ENCODE measurements around the gene SRPRB. TPM values are rescaled to one million over a fixed set of nuclear protein-coding genes. Genes with fewer than 3 reads are reported as not detected.

The SRPRB gene
- total RNA-seq, 1 donor from 2014 or later = 111 TPM

DNA sequence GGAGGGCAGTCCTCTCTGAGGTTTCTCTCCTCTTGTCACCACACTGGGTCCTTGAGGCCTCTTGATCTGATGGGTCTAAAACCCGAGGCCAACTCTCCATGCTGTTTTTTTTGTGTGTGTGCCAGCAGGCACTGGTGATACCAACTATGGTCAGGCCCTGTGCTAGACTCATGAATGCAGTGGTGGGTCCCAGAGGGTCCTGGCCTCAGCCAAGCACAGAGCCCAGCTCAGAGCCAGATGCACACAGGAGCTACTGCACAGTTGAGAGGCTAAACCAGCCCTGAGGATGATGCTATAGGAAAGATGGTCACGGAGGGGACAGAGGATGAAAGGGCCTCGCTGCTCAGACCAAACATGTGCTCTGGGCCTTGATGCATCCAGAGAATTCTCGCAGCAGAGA lies 56.5 kb downstream of the SRPRB start:
- DNase-seq (ENCODE audit: low read depth) (no peak), FAIRE-seq (no peak)
- no peak overlapping the region for H3K4me3 ChIP-seq (ENCODE audit: low read depth, low read length)
- no peaks in the 10 kb centered on the region for H3K36me3 ChIP-seq (ENCODE audit: control insufficient read depth, insufficient read depth, low read length)
- H3K27me3 ChIP-seq (ENCODE audit: control insufficient read depth, insufficient read depth, low read length) = peaks cover 2% of the 10 kb centered on the region
- TF ChIP-seq, protein P1, sequence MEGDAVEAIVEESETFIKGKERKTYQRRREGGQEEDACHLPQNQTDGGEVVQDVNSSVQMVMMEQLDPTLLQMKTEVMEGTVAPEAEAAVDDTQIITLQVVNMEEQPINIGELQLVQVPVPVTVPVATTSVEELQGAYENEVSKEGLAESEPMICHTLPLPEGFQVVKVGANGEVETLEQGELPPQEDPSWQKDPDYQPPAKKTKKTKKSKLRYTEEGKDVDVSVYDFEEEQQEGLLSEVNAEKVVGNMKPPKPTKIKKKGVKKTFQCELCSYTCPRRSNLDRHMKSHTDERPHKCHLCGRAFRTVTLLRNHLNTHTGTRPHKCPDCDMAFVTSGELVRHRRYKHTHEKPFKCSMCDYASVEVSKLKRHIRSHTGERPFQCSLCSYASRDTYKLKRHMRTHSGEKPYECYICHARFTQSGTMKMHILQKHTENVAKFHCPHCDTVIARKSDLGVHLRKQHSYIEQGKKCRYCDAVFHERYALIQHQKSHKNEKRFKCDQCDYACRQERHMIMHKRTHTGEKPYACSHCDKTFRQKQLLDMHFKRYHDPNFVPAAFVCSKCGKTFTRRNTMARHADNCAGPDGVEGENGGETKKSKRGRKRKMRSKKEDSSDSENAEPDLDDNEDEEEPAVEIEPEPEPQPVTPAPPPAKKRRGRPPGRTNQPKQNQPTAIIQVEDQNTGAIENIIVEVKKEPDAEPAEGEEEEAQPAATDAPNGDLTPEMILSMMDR (IDR thresholded peaks at IDR 0.05; ENCODE audit: insufficient read depth, low read length, severe bottlenecking) = no peak

DNA sequence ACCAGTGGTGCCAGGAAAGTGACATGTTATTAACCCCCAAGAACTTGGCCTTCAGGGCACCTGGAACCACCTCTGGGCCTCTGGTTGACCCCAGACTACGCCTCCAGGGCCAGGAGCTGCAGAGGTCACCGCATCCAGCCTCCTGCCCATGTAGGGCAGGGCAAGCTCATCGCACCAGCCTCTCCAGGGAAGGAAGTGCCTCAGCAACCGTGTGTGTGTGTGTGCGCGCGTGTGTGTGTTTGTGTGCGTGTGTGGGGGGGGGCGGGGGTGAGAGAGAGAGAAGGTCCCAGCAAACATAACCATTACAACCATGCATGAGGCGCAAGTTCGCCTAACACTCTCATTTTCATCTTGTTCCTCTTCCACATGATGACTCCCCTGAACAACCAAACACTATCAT lies 58.3 kb downstream of the SRPRB start:
- TF ChIP-seq, protein P1 (IDR thresholded peaks at IDR 0.05; ENCODE audit: insufficient read depth, low read length, severe bottlenecking) = no peak
- DNase-seq (ENCODE audit: low read depth) (no peak), FAIRE-seq (no peak)
- no peaks in the 10 kb centered on the region for H3K36me3 ChIP-seq (ENCODE audit: control insufficient read depth, insufficient read depth, low read length)
- H3K4me3 ChIP-seq (ENCODE audit: low read depth, low read length) = no peak overlapping the region
- peaks cover 2% of the 10 kb centered on the region for H3K27me3 ChIP-seq (ENCODE audit: control insufficient read depth, insufficient read depth, low read length)

DNA sequence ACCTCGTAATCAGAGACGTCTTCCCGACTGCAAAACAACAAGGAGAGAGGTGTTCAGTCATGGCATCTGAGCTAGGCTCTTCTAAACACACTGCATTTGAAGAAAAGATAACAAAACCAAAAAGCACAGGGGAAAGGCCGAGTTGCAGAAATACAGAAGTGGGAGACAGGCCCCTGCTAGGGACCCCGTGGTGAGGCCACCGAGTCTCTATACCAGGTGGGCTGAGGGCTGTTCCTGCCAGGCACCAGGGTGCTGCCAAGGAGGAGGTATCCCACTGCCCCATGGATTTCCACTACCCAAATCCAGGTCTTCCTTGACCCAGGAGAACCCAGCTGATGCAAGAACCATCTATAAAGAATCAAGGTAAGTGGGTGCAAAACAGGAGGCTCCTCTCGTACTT lies 59.0 kb downstream of the SRPRB start:
- H3K27me3 ChIP-seq (ENCODE audit: control insufficient read depth, insufficient read depth, low read length) = peaks cover 2% of the 10 kb centered on the region
- FAIRE-seq (no peak), DNase-seq (ENCODE audit: low read depth) (no peak)
- TF ChIP-seq, protein P1 (IDR thresholded peaks at IDR 0.05; ENCODE audit: insufficient read depth, low read length, severe bottlenecking) = no peak
- H3K4me3 ChIP-seq (ENCODE audit: low read depth, low read length) = no peak overlapping the region
- H3K36me3 ChIP-seq (ENCODE audit: control insufficient read depth, insufficient read depth, low read length) = no peaks in the 10 kb centered on the region

DNA sequence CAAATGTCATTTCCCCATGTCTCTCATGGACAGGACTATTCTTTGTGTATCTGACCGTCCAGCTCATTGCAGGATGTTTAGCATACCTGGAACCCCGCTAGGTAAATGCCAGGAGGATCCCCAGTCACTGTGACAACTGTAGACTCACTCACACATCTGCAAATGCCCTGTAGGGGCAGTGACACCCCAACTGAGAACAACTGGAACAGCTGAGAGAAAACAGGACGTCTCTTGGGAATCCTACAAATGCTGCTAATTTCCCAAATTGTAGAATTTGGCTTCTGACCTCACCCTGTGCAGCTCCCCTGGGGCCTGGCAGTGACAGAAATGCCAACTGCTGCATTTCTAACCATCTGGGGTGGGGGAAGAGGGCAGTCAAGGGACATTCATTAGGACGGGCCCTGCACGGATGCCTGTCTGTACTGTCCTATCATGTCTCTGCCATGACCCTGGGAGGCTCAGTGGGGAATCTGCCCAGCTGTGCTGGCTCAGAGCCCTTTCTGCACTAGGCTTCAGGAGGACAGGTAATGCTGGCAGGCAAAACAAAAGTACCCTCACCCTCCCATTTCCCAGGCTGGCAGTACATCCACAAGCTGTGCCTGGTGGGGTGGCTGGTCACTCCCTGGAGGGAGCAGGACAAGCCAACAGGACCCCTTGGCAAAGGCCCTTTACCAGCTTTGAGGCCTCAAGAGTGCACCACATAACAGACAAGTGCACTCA lies 59.7 kb downstream of the SRPRB start:
- FAIRE-seq = no peak
- no peak overlapping the region for H3K4me3 ChIP-seq (ENCODE audit: low read depth, low read length)
- no peaks in the 10 kb centered on the region for H3K36me3 ChIP-seq (ENCODE audit: control insufficient read depth, insufficient read depth, low read length)
- TF ChIP-seq, protein P1 (IDR thresholded peaks at IDR 0.05; ENCODE audit: insufficient read depth, low read length, severe bottlenecking) = no peak
- DNase-seq (ENCODE audit: low read depth) = no peak
- H3K27me3 ChIP-seq (ENCODE audit: control insufficient read depth, insufficient read depth, low read length) = peaks cover 2% of the 10 kb centered on the region

DNA sequence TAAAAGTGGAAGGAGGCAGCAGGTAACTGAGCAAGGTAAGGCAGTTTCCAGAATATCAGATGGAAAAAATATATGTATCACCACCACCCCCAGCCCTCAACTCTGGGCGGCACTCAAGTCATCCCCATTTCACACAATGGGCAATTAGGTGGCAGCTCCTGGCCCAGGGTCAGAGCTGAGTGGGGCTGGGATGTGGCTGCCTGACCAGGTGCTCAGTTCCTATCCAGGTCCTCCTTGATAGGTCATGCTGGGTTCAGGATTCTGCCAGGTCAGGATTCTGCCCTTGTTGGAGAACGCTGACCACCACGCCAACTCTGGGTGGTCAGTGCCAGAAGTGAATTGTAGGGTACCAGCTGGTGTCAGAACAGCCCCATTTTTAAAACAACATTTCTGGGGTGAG lies 60.5 kb downstream of the SRPRB start:
- TF ChIP-seq, protein P1 (IDR thresholded peaks at IDR 0.05; ENCODE audit: insufficient read depth, low read length, severe bottlenecking) = no peak
- Histone ChIP-seq H3K4me3 (ENCODE audit: low read depth, low read length) (no peak overlapping the region), H3K36me3 (ENCODE audit: control insufficient read depth, insufficient read depth, low read length) (no peaks in the 10 kb centered on the region), H3K27me3 (ENCODE audit: control insufficient read depth, insufficient read depth, low read length) (peaks cover 2% of the 10 kb centered on the region)
- FAIRE-seq = no peak
- DNase-seq (ENCODE audit: low read depth) = no peak

GRCh38 chr3:133868186-133868585 lies 62.6 kb downstream of the SRPRB start:
- no peak overlapping the region for H3K4me3 ChIP-seq (ENCODE audit: low read depth, low read length)
- DNase-seq (ENCODE audit: low read depth) (no peak), FAIRE-seq (no peak)
- no peaks in the 10 kb centered on the region for H3K36me3 ChIP-seq (ENCODE audit: control insufficient read depth, insufficient read depth, low read length)
- TF ChIP-seq, protein P1 (IDR thresholded peaks at IDR 0.05; ENCODE audit: insufficient read depth, low read length, severe bottlenecking) = no peak
- H3K27me3 ChIP-seq (ENCODE audit: control insufficient read depth, insufficient read depth, low read length) = no peaks in the 10 kb centered on the region

Measured in bronchial epithelial cell (primary cell).